Neural progenitor cell (in vitro differentiated cells): ENCODE data around the gene WBP4. TPM values are rescaled to one million over a fixed set of nuclear protein-coding genes. Genes with fewer than 3 reads are reported as not detected.

ENCODE experiments used
- DNase-seq: peaks from one replicate; pipeline ENCODE4 v3.0.0-alpha.2; 2016; ENCODE audit warnings: low spot score
- H2AFZ ChIP-seq: fragments of 200-600 bp; sonication (generic); replicated peaks from 2 replicates; pipeline ENCODE4 v1.6.1; 2016; ENCODE audit warnings: antibody characterized with exemption
- H3F3A ChIP-seq: fragments of 200-600 bp; sonication (generic); 2 replicates; pipeline ENCODE4 v1.6.1; 2016; ENCODE audit warnings: antibody characterized with exemption, low read depth
- H3K27ac ChIP-seq: fragments of 200-600 bp; sonication (generic); 2 replicates; pipeline ENCODE4 v1.5.1; 2016; ENCODE audit warnings: mild to moderate bottlenecking
- H3K27me3 ChIP-seq: fragments of 200-600 bp; sonication (generic); 2 replicates; pipeline ENCODE4 v1.6.1; 2016; ENCODE audit warnings: mild to moderate bottlenecking, moderate library complexity
- H3K36me3 ChIP-seq: fragments of 200-600 bp; sonication (generic); 2 replicates; pipeline ENCODE4 v1.5.1; 2016
- H3K4me1 ChIP-seq: fragments of 200-600 bp; sonication (generic); 2 replicates; pipeline ENCODE4 v1.6.1; 2016; ENCODE audit warnings: mixed run types
- H3K4me2 ChIP-seq: fragments of 200-600 bp; sonication (generic); 2 replicates; pipeline ENCODE4 v1.6.1; 2016
- H3K4me3 ChIP-seq: fragments of 200-600 bp; sonication (generic); 2 replicates; pipeline ENCODE4 v1.5.1; 2016
- H3K79me2 ChIP-seq: fragments of 200-600 bp; sonication (generic); 2 replicates; pipeline ENCODE4 v1.6.1; 2016; ENCODE audit warnings: low read depth
- H3K9ac ChIP-seq: fragments of 200-600 bp; sonication (generic); 2 replicates; pipeline ENCODE4 v1.6.1; 2016
- H3K9me3 ChIP-seq: fragments of 200-600 bp; sonication (generic); 2 replicates; pipeline ENCODE4 v1.5.1; 2016; ENCODE audit warnings: low read depth
- H4K20me1 ChIP-seq: fragments of 200-600 bp; sonication (generic); 2 replicates; pipeline ENCODE4 v1.6.1; 2016; ENCODE audit warnings: low read depth
- H3K27ac Mint-ChIP-seq: 3 replicates; pipeline ENCODE4 v1.8.0; 2021; ENCODE audit warnings: mixed read lengths
- H3K27me3 Mint-ChIP-seq: 2 replicates; pipeline ENCODE4 v1.8.0; 2022; ENCODE audit warnings: low read depth, mild to moderate bottlenecking, inconsistent platforms, moderate library complexity, mixed read lengths; ENCODE audit not compliant: insufficient read depth
- H3K36me3 Mint-ChIP-seq: 3 replicates; pipeline ENCODE4 v1.8.0; 2021; ENCODE audit warnings: mixed read lengths
- H3K4me1 Mint-ChIP-seq: 3 replicates; pipeline ENCODE4 v1.8.0; 2021; ENCODE audit warnings: mixed read lengths
- H3K4me3 Mint-ChIP-seq: 3 replicates; pipeline ENCODE4 v1.8.0; 2021; ENCODE audit warnings: mild to moderate bottlenecking, moderate library complexity, mixed read lengths
- H3K9me3 Mint-ChIP-seq: 3 replicates; pipeline ENCODE4 v1.8.0; 2020; ENCODE audit warnings: mixed read lengths
- CTCF ChIP-seq: fragments of 200-600 bp; sonication (generic); IDR thresholded peaks from 2 replicates; pipeline ENCODE4 v1.5.1; 2017; ENCODE audit warnings: antibody characterized with exemption, mild to moderate bottlenecking
- EZH2 ChIP-seq: fragments of 200-600 bp; sonication (generic); IDR thresholded peaks from 2 replicates; pipeline ENCODE4 v1.6.1; 2017; ENCODE audit warnings: antibody characterized with exemption, mild to moderate bottlenecking, moderate library complexity
- EZH2phosphoT487 ChIP-seq: fragments of 200-600 bp; sonication (generic); IDR thresholded peaks from 2 replicates; pipeline ENCODE4 v1.6.1; 2017; ENCODE audit warnings: antibody characterized with exemption
- total RNA-seq: library from RNA; depleted of rRNA; stranded (reverse); fragments of >200 nt; gene quantifications from 2 replicates; pipeline ENCODE4 v1.2.3, GENCODE V29; 2015; ENCODE audit warnings: low replicate concordance

WBP4 gene
- total RNA-seq, 1 donor from 2014 or later, result 12.9 TPM

- Histone ChIP-seq H3K27ac (no peak within 1 kb of the TSS), H3K27me3 (no peaks in the 10 kb centered on the region), H3K9me3 (no peaks in the 10 kb centered on the region), H3K4me2 (no peak within 1 kb of the TSS), H3K4me3 (no peak within 1 kb of the TSS), H4K20me1 (no peaks in the 10 kb centered on the region), H3F3A (no peaks in the 10 kb centered on the region), H3K9ac (no peak within 1 kb of the TSS), H3K36me3 (no peaks in the 10 kb centered on the region), H3K79me2 (no peaks in the 10 kb centered on the region), H3K4me1 (peaks cover 31% of the 10 kb centered on the region), H2AFZ (no peak within 1 kb of the TSS)
- Mint-ChIP-seq H3K9me3 (no peaks in the 10 kb centered on the region), H3K4me1 (peaks cover 4% of the 10 kb centered on the region), H3K36me3 (peaks cover 1% of the 10 kb centered on the region), H3K27me3 (no peaks in the 10 kb centered on the region), H3K27ac (no peak within 1 kb of the TSS), H3K4me3 (no peak within 1 kb of the TSS)
- no peak for DNase-seq
- TF ChIP-seq CTCF (no peak), EZH2phosphoT487 (no peak), EZH2 (no peak)
These were observed 42.3 kb upstream of the WBP4 start, which contains the start of gene ELF1 for GRCh38 chr13:41019011-41019487. ELF1 (minus strand) TSS chr13:41019316; CDS start chr13:40982054, 37,262 bp downstream.

GRCh38 chr13:41019578-41020347 is 41.5 kb upstream of the WBP4 start:
- H3K36me3 Mint-ChIP-seq, result peaks cover 1% of the 10 kb centered on the region
- H3K9ac ChIP-seq, result no peak overlapping the region
- no peaks in the 10 kb centered on the region for H3K27me3 Mint-ChIP-seq
- peaks cover 31% of the 10 kb centered on the region for H3K4me1 ChIP-seq
- DNase-seq, result no peak
- H3K27ac ChIP-seq, result no peak overlapping the region
- no peaks in the 10 kb centered on the region for H3F3A ChIP-seq
- no peaks in the 10 kb centered on the region for H4K20me1 ChIP-seq
- H3K9me3 Mint-ChIP-seq, result no peaks in the 10 kb centered on the region
- TF ChIP-seq CTCF (no peak), EZH2phosphoT487 (no peak), EZH2 (no peak)
- no peak overlapping the region for H3K27ac Mint-ChIP-seq
- no peaks in the 10 kb centered on the region for H3K79me2 ChIP-seq
- H3K36me3 ChIP-seq, result no peaks in the 10 kb centered on the region
- H3K4me3 ChIP-seq, result no peak overlapping the region
- peaks cover 4% of the 10 kb centered on the region for H3K4me1 Mint-ChIP-seq
- H3K27me3 ChIP-seq, result no peaks in the 10 kb centered on the region
- no peaks in the 10 kb centered on the region for H3K9me3 ChIP-seq
- H3K4me3 Mint-ChIP-seq, result no peak overlapping the region
- no peak overlapping the region for H2AFZ ChIP-seq
- no peak overlapping the region for H3K4me2 ChIP-seq

- Mint-ChIP-seq H3K27ac (no peak overlapping the region), H3K4me3 (no peak overlapping the region), H3K4me1 (no peaks in the 10 kb centered on the region), H3K9me3 (no peaks in the 10 kb centered on the region), H3K36me3 (peaks cover 1% of the 10 kb centered on the region), H3K27me3 (no peaks in the 10 kb centered on the region)
- no peaks in the 10 kb centered on the region for H3K4me1 ChIP-seq
- no peak for DNase-seq
- no peaks in the 10 kb centered on the region for H3K27me3 ChIP-seq
- no peak for TF ChIP-seq EZH2
- no peak for TF ChIP-seq EZH2phosphoT487
- TF ChIP-seq CTCF, result no peak
- H3F3A ChIP-seq, result no peaks in the 10 kb centered on the region
- H2AFZ ChIP-seq, result no peak overlapping the region
- no peak overlapping the region for H3K4me3 ChIP-seq
- H3K9ac ChIP-seq, result no peak overlapping the region
- no peaks in the 10 kb centered on the region for H3K9me3 ChIP-seq
- no peaks in the 10 kb centered on the region for H3K79me2 ChIP-seq
- no peak overlapping the region for H3K27ac ChIP-seq
- no peaks in the 10 kb centered on the region for H3K36me3 ChIP-seq
- H3K4me2 ChIP-seq, result no peak overlapping the region
- no peaks in the 10 kb centered on the region for H4K20me1 ChIP-seq
These were observed 35.8 kb upstream of the WBP4 start for GRCh38 chr13:41025518-41025917.
